Middle frontal gyrus (tissue), 1 donor: ENCODE data around the gene DCLK1.
"Not testable (repeated sequence)": the region's sequence is repeated elsewhere in the genome, so short reads cannot be mapped to it uniquely, and the experiment has no call there.

Source experiments
- DNase-seq: peaks from one replicate; pipeline ENCODE4 v3.0.0-alpha.2; 2015; ENCODE audit warnings: low spot score; ENCODE audit errors: extremely low spot score

DCLK1 gene

DNA sequence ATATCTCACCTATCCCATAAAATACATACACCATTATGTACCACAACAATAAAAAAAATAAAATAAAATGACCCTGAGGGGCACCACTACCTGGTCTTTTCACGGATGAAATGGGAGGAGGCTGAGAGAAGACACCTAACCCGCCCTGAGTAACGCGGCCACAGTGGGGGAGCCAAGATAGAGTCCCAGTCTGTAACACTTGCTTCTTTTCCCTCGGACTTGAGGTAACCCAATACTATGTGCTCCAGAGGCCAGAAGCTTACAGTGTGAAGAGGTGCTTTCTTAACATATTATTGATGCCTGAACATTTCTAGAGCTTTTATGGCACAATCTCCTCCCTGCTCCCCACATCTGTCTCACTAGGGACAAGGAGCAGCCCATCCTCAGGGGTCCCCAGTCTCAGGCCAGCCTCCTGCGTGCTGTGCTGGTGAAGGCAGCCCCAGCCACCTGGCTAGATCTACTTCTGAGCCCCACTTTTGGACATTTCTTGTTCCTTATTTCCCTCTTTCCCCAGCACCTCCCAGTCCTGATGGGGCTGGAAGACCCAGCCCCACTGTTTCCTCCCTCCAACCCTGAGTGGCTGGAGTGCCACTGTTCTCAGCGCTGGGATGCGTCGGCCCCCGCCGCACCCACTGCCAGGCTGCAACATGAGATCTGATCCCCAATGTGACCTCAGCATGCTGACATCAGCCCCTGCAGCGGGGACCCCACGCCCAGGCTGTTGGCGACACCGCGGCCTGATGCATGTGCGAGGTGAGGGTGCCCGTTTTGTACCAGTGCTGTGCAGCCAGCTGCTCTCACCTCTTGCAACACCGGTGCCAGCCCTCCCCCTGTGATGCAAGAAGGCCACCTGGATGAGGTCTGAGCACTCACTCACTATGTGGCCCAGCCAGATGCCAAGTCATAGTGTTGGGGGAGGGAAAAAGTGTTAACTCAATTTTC, 143.3 kb downstream of the DCLK1 start:
- no peak for DNase-seq

- no peak for DNase-seq
Measured at GRCh38 chr13:35984776-35985453, 146.3 kb downstream of the DCLK1 start.

DNA sequence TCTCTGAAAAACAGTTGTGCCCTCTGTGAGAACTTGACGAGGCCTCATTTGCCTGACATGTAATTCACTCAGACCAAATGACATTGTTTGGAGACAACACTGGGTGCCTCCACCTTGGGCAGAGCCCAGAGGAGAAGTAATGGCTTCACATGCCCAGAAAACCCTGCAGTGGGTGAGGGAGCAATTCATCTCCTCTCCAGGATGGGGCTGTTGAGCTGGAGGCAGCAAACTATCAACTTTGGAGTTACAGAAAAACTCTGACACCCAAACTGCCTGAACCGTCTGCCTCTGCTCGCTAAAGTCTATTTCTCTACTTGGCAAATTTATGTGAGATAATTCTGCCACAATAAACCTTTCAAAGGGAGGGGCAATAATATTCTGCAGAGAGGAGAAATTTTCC, 146.9 kb downstream of the DCLK1 start:
- no peak for DNase-seq

DNA sequence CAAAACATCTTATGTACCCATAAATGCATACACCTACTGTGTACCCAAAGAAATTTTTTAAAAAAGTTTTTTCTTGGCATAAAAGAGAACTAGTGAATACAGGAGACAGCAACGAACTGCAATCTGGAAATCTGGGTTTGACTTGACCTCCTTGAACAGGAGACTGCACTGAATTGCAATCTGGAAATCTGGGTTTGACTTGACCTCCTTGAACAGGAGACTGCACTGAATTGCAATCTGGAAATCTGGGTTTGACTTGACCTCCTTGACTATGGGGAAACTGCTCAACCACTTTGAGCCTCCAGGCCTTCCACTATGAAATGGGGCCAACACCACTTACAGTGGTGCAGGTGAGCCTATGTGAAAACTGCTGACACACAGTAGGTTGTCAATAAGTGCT, 147.5 kb downstream of the DCLK1 start:
- not testable (repeated sequence) for DNase-seq

DNA sequence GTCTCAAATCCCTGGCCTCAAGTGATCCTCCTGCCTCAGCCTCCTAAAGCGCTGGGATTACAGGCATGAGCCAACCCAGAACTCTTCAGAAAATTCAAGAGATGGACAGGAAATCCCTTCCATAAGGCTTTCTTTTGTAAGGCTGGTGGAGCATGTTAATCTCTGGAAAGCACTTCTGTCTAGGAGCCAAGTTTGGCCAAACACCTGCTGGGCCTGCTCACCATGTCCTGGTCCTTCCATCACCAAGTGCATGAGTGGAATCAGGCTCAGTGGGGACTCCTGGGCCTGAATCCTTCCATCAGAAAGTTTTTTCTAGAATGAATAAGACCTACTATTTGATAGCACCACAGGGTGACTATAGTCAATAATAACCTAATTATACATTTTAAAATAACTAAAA, 148.0 kb downstream of the DCLK1 start:
- no peak for DNase-seq

DNA sequence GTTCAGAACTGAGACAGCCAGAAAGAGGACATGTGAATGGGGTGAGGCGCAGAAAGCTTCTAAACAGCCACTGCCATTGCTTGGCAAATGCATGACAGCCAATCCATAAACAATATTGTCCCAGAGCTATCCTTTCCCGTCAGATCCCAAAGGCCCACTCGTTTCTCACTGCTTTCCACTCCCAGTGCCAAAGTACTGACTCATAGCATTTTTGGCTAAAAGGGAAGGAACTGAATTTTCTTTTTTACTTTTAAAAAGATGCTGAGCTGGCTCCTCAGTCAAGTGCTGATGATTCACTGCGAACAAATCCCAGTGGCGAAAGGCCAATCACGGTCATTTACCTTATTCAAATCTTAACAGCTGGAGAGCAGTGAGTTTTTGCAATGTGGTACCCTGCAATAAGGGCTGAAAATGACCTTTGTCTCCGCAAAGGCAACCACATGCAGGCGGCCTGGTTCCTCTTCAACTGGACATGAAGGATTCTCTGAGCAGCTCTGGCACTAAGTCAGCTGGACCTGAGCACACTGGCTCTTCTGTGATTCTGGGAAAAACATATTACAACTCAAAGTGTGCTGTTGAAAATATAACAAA, 151.7 kb downstream of the DCLK1 start:
- DNase-seq = peak; percentile 51

- DNase-seq = peak; percentile 78
Measured at GRCh38 chr13:35978607-35979316, 152.4 kb downstream of the DCLK1 start.

- no peak for DNase-seq
Measured at GRCh38 chr13:35977060-35977459, 154.1 kb downstream of the DCLK1 start.

DNA sequence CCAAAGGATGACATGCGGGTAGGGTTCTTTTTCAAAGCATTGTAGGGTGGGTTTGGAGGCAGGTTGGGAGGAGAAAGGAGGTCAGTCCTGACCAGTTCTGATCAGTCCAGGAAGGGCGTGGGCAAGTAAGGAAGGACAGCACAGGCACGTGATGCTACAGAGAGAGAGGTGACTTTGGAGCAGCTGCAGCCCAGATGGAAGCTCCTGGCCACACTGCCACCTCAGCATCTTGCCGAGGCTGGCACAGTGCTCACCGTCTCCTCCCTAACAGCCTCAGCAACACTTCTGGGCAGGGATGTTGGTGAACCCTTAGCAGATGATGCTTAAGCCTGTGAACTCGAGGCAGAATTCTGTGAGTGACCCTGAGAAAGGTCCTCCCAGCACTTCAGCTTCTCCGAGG, 155.1 kb downstream of the DCLK1 start:
- DNase-seq = no peak

DNA sequence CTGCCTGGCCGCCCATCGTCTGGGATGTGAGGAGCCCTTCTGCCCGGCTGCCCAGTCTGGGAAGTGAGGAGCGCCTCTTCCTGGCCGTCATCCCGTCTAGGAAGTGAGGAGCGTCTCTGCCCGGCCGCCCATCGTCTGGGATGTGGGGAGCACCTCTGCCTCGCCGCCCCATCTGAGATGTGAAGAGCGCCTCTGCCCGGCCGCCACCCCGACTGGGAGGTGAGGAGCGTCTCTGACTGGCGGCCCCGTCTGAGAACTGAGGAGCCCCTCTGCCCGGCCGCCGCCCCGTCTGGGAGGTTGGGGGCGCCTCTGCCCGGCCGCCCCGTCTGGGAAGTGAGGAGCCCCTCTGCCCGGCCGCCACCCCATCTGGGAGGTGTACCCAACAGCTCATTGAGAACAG, 164.2 kb downstream of the DCLK1 start:
- not testable (repeated sequence) for DNase-seq

DNA sequence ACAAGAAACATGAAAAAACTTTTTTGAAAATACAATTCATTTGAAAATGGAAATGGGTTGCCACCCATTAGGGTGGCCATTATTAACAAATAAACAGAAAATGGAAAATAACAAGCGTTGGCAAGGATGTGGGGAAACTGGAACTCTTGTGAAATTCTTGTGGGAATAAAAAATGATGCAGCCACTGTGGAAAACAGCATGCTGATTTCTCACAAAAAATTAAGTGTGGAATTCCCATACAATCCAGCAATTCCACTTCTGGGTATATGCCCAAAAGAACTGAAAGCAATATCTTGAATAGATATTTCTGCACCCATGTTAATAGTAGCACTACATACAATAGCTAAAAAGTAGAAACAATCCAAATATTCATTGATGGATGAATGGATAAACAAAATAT, 165.2 kb downstream of the DCLK1 start:
- no peak for DNase-seq

DNA sequence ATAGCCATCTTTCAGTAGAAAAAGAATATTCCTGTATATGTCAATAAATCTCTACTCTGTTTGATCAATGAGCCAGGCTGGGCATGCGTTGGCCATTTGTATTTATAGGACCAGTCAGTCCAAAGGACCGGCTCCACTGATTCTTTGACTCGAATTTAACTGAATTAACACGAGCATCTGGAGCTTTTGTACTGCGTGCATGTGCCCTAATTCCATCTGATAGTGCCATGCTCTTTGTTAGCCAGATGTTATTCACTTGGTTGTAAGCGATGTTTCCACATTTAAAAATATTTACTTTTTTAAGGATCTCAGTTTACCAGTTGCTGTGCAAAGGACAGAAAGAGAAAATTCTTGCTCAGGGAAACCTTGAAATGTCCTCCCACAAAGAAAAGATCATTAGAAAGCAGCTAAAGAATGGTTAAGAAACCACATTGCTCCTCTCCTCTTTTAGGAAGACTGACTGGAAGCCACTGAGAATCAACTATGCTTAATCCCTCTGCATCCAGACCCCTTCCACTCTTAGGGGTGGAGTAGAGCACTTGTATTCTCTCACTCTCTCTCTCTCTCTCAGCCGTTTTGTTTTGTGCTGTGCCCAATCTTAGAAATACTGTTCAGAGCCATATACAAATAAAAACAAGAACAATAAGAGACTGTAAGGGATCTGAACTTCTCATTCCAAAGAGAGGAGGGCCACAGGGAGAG, 165.8 kb downstream of the DCLK1 start:
- DNase-seq = no peak

- DNase-seq = no peak
Measured at GRCh38 chr13:35964863-35965180, 166.4 kb downstream of the DCLK1 start.

DNA sequence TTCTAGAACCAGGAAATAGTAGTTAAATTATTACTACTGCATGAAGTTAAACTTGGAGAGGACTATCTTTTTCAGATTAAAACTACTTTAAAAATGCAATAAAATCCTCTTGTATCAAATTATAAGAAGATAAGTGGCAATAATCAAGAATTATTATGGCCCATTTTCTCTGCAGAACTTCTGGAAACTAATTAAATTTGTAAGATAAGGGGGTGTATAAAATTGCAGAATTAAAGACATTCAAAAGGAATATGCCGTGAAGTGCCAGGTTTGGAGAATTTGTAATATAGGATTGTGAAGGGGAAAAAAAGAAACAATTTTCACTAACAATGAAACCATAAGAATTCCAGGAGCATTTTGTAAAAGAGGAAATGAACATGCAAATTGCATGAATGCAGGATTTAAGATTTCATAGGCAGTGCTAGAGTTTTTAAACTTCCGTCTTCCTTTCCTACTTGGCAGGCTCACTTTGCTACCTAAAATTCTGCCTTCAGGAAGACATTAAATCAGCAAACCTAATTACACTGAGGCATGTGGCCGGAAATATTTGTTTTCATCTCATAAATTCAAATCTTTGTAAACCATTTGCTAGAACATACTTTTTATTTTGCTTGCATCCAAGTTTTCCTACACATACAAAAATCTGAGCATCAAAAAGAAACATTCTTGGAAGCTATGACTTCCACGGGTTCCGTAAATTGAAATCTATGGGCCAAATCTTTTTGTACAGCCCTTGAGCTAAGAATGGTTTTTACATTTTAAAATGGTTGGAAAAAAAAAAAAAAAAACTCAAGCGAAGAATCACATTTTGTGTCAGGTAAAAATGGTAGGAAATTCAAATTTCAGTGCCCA, 166.9 kb downstream of the DCLK1 start:
- no peak for DNase-seq

- no peak for DNase-seq
Measured at GRCh38 chr13:35961461-35962220, 169.5 kb downstream of the DCLK1 start.

DNA sequence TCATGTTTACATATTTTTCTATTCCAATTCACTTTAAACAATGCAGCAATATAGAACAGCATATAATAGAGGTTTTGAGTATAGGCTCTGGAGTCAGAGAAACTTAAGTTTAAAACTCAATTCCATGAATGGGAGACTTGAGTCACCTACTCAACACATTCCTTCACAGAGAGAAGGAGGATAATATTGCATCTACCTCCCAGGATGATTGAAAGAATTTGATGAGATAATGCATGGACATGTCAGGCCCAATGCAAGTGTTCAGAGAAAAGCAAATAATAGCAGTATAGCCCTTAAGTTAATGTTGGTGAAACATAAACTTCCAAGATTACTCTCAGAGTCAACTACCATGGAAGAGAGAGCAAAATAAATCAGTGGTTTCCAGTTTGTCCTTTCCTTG, 170.2 kb downstream of the DCLK1 start:
- no peak for DNase-seq

- no peak for DNase-seq
Measured at GRCh38 chr13:35957996-35958395, 173.2 kb downstream of the DCLK1 start.

GRCh38 chr13:35957241-35957731, 173.9 kb downstream of the DCLK1 start:
- no peak for DNase-seq

GRCh38 chr13:35956074-35956473, 175.1 kb downstream of the DCLK1 start:
- no peak for DNase-seq
